Adrenal gland (tissue), 5 donors: ENCODE measurements around the gene IMP3.

Source experiments
- CTCF ChIP-seq, 6 experiments: fragments of 450-650 bp in 4 of 6; fragments of 200-600 bp in 2 of 6; sonication (generic) in 1 of 6; IDR thresholded peaks; 1 replicate in 5 of 6; 2 replicates in 1 of 6; pipeline versions ENCODE4 v1.5.1 to v1.8.0; 2016 to 2021; ENCODE audit warnings: antibody characterized with exemption in 6 of 6, mild to moderate bottlenecking in 2 of 6, moderate library complexity in 1 of 6
- POLR2A ChIP-seq, 2 donors: fragments of 450-650 bp; IDR thresholded peaks; one replicate each; pipeline ENCODE4 v1.6.1; 2017; ENCODE audit warnings: antibody characterized with exemption in 2 of 2, mild to moderate bottlenecking in 2 of 2, moderate library complexity in 1 of 2
- donor health status: DM: no; HTN: no; CAD: no.

DNA sequence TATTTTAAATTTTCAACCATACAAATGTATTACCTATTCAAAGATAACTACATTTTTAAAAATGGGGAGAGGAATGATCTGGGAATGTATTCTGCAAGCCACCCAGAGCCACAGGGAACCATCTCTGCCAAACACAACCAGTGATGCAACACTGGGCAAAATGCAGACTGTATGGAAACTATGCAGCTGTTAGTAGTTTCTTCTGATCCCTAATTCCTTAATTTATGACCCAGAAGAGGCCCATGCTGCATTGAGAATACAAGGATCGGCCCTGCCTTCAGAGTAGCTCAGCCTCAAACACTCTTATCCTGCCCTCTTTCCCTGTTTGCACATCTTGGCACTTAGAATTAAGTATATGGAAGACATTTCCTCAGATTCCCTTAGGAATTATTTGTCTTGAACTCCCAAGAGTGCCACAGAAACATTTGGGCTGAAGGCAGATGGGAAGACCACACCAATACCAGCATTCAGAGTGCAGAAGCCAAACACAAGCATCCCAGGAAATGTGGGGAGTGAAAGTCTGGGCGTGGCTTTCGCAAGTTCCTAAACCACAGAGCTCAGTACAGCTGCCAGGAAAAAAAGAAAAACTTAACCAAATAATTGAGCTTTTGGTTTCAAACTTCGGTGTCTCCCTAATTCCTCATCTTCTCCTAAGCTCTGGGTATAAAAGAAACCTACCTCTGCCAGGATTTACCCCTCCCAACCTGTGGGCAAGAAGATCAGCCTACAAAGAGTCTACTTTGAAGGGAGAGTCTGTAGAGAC, 19.8 kb downstream of the IMP3 start:
- TF ChIP-seq CTCF (IDR thresholded peaks at IDR 0.05) (no peak), POLR2A (IDR thresholded peaks at IDR 0.05) (no peak)
